HG03097 (cell line): ENCODE results near the gene BOC.

Source experiments
- ATAC-seq: cut with Tn5 transposase; IDR thresholded peaks from one replicate; pipeline ENCODE4 v1.9.1; 2021; ENCODE audit not compliant: unreplicated experiment, low FRiP score

BOC gene

GRCh38 chr3:113330742-113331141 lies 119.4 kb downstream of the BOC start:
- no peak for ATAC-seq

- no peak for ATAC-seq
These were observed 119.8 kb downstream of the BOC start for GRCh38 chr3:113331187-113331586.
